ENCODE measurements around the gene CCDC88B.
A peak's percentile ranks its signal among the peaks of the same experiment; 100 is the strongest.

Gene CCDC88B

DNA sequence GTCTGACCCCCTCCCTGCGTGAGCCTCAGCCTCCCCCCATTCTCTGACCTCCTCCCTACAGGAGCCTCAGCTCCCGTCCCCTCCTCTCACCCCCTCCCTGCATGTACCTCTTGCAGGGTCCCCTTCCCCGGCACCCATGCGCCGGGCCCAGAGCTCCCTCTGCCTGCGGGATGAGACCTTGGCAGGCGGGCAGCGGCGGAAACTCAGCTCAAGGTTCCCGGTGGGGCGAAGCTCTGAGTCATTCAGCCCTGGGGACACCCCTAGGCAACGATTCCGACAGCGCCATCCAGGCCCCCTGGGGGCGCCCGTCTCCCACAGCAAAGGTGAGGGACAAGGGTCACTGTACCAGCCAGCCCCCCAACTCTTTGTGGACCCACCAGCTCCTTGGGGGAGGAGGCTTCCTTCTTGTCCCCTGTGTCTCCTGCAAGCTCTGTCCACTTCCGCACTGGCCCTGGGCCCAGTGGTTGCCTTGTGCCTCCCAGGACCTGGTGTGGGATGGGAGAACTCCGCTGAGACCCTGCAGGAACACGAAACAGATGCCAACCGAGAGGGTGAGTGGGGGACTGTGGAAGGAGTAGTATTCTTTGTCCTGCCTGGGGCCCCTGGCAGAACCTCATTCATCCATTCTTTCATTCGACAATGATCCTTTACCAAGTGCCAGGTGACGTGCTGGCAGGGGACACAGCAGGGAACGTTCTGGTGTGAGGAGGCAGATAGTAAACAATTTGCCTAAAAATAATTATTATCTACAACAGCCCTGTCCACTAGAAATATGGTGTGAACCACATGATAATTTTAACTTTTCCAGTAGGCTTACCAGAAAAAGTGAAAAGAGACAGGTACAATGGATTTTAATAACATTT lies 15.3 kb downstream of the CCDC88B start:
- no peaks in the 10 kb centered on the region for H3K36me3 ChIP-seq (ENCODE audit: insufficient read depth, low read length)
- no peaks in the 10 kb centered on the region for H3K9me3 ChIP-seq (ENCODE audit: insufficient read depth, low read depth, low read length)
- H3K9ac ChIP-seq (ENCODE audit: low read depth, low read length, poor library complexity, severe bottlenecking), result no peak overlapping the region
- no peak overlapping the region for H3K4me2 ChIP-seq (ENCODE audit: low read depth, low read length, poor library complexity, severe bottlenecking)
- H3K4me1 ChIP-seq (ENCODE audit: insufficient read depth, low read length, poor library complexity, severe bottlenecking), result peaks cover 21% of the 10 kb centered on the region
- no peaks in the 10 kb centered on the region for H3K9me2 ChIP-seq (replicated peaks; ENCODE audit: low read depth, low read length)
- H3K79me2 ChIP-seq (ENCODE audit: insufficient read depth, low read length), result peaks cover 17% of the 10 kb centered on the region; the same call in 1 of the 2 replicates
- peaks cover 5% of the 10 kb centered on the region for H4K20me1 ChIP-seq (ENCODE audit: insufficient read depth, low read length, poor library complexity, severe bottlenecking)
- no peak for TF ChIP-seq EZH2phosphoT487 (IDR thresholded peaks at IDR 0.05; ENCODE audit: borderline replicate concordance)
- TF ChIP-seq, protein P1, sequence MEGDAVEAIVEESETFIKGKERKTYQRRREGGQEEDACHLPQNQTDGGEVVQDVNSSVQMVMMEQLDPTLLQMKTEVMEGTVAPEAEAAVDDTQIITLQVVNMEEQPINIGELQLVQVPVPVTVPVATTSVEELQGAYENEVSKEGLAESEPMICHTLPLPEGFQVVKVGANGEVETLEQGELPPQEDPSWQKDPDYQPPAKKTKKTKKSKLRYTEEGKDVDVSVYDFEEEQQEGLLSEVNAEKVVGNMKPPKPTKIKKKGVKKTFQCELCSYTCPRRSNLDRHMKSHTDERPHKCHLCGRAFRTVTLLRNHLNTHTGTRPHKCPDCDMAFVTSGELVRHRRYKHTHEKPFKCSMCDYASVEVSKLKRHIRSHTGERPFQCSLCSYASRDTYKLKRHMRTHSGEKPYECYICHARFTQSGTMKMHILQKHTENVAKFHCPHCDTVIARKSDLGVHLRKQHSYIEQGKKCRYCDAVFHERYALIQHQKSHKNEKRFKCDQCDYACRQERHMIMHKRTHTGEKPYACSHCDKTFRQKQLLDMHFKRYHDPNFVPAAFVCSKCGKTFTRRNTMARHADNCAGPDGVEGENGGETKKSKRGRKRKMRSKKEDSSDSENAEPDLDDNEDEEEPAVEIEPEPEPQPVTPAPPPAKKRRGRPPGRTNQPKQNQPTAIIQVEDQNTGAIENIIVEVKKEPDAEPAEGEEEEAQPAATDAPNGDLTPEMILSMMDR (conservative IDR thresholded peaks at IDR 0.05; ENCODE audit: low read length), result peak; percentile 45
- no peaks in the 10 kb centered on the region for H3F3A ChIP-seq (ENCODE audit: low read depth)
- H3K27me3 ChIP-seq (ENCODE audit: insufficient read depth, low read length, poor library complexity, severe bottlenecking), result no peaks in the 10 kb centered on the region
- H3K4me3 ChIP-seq (ENCODE audit: low read length, poor library complexity, severe bottlenecking), result no peak overlapping the region
- no peak overlapping the region for H2AFZ ChIP-seq (ENCODE audit: low read length)

DNA sequence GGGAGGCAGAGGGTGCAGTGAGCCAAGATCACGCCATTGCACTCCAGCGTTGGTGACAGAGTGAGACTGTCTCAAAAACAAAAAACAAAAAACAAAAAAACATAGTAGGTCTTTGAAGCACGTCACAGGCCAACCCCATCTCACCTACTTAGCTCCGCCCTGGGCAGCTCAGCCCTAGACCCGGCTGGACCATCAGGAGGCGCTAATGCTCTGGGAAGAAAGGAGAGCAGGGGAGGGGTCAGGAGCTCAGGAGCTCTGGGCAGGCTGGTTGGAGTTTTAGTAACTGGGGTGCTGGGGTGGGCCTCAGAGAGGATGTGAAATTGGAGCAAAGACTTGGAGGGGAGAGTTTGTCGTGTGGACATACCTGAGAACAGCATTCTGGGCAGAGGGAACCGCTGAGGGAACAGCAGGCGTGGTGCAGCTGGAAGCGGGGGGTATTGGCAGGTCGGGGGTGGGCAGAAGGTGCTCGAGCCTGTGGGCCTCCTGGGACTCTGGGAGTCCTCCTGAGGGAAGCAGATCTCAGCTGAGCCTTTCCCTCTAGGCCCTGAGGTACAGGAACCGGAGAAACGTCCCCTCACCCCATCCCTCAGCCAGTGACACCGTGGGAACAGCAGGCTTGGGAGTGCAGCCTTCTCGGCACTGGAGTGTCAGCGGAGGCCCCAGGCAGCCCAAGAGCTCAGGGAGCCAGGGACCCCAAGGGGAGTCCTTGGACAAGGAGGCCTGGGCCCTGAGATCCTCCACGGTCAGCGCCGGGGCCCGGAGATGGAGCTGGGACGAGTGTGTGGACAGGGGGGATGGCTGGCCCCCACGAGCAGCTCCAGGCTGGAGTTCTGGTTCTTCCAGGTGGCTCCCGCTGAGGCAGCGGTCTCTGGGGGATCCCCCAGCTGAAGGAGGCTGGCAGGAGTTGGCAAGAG lies 16.8 kb downstream of the CCDC88B start:
- Histone ChIP-seq H4K20me1 (ENCODE audit: insufficient read depth, low read length, poor library complexity, severe bottlenecking) (peaks cover 5% of the 10 kb centered on the region), H3K4me2 (ENCODE audit: low read depth, low read length, poor library complexity, severe bottlenecking) (no peak overlapping the region), H3K27me3 (ENCODE audit: insufficient read depth, low read length, poor library complexity, severe bottlenecking) (no peaks in the 10 kb centered on the region), H3K79me2 (ENCODE audit: insufficient read depth, low read length) (peaks cover 18% of the 10 kb centered on the region; the same call in 1 of the 2 replicates), H2AFZ (ENCODE audit: low read length) (no peak overlapping the region), H3F3A (ENCODE audit: low read depth) (no peaks in the 10 kb centered on the region), H3K36me3 (ENCODE audit: insufficient read depth, low read length) (peaks cover 6% of the 10 kb centered on the region; the same call in 1 of the 2 replicates), H3K4me1 (ENCODE audit: insufficient read depth, low read length, poor library complexity, severe bottlenecking) (peaks cover 29% of the 10 kb centered on the region), H3K9ac (ENCODE audit: low read depth, low read length, poor library complexity, severe bottlenecking) (no peak overlapping the region), H3K4me3 (ENCODE audit: low read length, poor library complexity, severe bottlenecking) (no peak overlapping the region), H3K9me3 (ENCODE audit: insufficient read depth, low read depth, low read length) (no peaks in the 10 kb centered on the region), H3K9me2 (replicated peaks; ENCODE audit: low read depth, low read length) (no peaks in the 10 kb centered on the region)
- TF ChIP-seq, protein P1 (conservative IDR thresholded peaks at IDR 0.05; ENCODE audit: low read length), result peak; percentile 76
- no peak for TF ChIP-seq EZH2phosphoT487 (IDR thresholded peaks at IDR 0.05; ENCODE audit: borderline replicate concordance)

DNA sequence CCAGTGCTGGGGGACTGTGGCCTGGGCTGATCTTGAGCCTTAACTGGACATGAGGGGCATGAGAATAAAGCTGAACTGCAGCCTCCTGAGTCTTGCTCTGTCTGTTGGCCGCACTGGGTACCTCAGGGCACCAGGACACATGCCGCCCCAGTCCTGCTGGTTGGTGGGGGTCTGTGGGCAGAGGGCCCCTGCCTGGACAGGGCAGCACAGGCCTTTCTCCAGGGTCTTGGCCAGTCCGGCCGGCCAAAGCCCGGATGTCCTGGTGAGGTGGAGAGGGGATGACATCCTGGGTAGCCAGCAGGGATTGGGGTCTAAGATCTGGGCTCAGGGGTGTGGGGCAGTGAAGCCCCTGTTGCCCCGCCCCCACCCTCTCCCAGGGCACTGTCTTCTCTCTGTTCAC lies 17.4 kb downstream of the CCDC88B start:
- Histone ChIP-seq H3K4me1 (ENCODE audit: insufficient read depth, low read length, poor library complexity, severe bottlenecking) (peaks cover 29% of the 10 kb centered on the region), H4K20me1 (ENCODE audit: insufficient read depth, low read length, poor library complexity, severe bottlenecking) (peaks cover 5% of the 10 kb centered on the region), H3K27me3 (ENCODE audit: insufficient read depth, low read length, poor library complexity, severe bottlenecking) (no peaks in the 10 kb centered on the region), H2AFZ (ENCODE audit: low read length) (no peak overlapping the region), H3K79me2 (ENCODE audit: insufficient read depth, low read length) (peaks cover 18% of the 10 kb centered on the region; the same call in 1 of the 2 replicates), H3K4me2 (ENCODE audit: low read depth, low read length, poor library complexity, severe bottlenecking) (peak overlapping the region; percentile 96), H3K36me3 (ENCODE audit: insufficient read depth, low read length) (peaks cover 6% of the 10 kb centered on the region; the same call in 1 of the 2 replicates), H3K9ac (ENCODE audit: low read depth, low read length, poor library complexity, severe bottlenecking) (no peak overlapping the region), H3F3A (ENCODE audit: low read depth) (no peaks in the 10 kb centered on the region), H3K4me3 (ENCODE audit: low read length, poor library complexity, severe bottlenecking) (no peak overlapping the region), H3K9me3 (ENCODE audit: insufficient read depth, low read depth, low read length) (no peaks in the 10 kb centered on the region), H3K9me2 (replicated peaks; ENCODE audit: low read depth, low read length) (no peaks in the 10 kb centered on the region)
- TF ChIP-seq, protein P1 (conservative IDR thresholded peaks at IDR 0.05; ENCODE audit: low read length), result no peak
- no peak for TF ChIP-seq EZH2phosphoT487 (IDR thresholded peaks at IDR 0.05; ENCODE audit: borderline replicate concordance)
